Fibroblast of pulmonary artery (primary cell): ENCODE results near the gene RAB41.
"Not testable (repeated sequence)": the region's sequence is repeated elsewhere in the genome, so short reads cannot be mapped to it uniquely, and the experiment has no call there.

Source experiments
- DNase-seq: peaks from one replicate; pipeline ENCODE4 v3.0.0-alpha.2; 2010; ENCODE audit warnings: low read depth
- H3K4me3 ChIP-seq: replicated peaks from 2 replicates; pipeline ENCODE4 v1.5.1; 2011; ENCODE audit warnings: low read depth, mild to moderate bottlenecking, control low read depth, low read length, moderate library complexity
- TF ChIP-seq, protein P1 (sequence below): IDR thresholded peaks from 2 replicates; pipeline ENCODE4 v1.5.1; 2011; ENCODE audit warnings: mild to moderate bottlenecking, control low read depth, low read length, inconsistent platforms; ENCODE audit errors: missing control alignments

RAB41 gene

DNA sequence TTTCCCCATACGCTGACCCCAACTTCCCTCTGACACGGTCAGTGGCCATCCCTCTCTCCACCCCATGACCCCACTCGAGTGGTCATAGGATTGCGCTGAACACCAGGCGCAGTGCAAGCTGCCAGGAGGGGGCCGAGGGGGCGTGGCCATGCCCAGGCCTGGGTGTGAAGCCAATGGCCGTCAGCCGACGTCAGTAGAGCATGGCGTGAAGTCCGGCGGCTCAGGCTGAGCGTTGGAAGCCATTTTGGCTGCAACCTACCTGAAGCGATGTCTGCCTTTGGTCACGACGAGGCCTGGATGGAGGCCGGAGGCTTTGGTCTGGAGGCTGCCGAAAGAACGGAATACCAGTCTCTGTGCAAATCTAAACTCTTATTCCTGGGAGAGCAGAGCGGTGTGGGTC, at the start of gene RAB41:
TSS of gene RAB41 (plus strand) at position 222 of the 400 bp plus-strand sequence. CDS start at position 268, 46 bp downstream.
- no peak within 1 kb of the TSS for H3K4me3 ChIP-seq
- DNase-seq: no peak
- TF ChIP-seq, protein P1, sequence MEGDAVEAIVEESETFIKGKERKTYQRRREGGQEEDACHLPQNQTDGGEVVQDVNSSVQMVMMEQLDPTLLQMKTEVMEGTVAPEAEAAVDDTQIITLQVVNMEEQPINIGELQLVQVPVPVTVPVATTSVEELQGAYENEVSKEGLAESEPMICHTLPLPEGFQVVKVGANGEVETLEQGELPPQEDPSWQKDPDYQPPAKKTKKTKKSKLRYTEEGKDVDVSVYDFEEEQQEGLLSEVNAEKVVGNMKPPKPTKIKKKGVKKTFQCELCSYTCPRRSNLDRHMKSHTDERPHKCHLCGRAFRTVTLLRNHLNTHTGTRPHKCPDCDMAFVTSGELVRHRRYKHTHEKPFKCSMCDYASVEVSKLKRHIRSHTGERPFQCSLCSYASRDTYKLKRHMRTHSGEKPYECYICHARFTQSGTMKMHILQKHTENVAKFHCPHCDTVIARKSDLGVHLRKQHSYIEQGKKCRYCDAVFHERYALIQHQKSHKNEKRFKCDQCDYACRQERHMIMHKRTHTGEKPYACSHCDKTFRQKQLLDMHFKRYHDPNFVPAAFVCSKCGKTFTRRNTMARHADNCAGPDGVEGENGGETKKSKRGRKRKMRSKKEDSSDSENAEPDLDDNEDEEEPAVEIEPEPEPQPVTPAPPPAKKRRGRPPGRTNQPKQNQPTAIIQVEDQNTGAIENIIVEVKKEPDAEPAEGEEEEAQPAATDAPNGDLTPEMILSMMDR: no peak

DNA sequence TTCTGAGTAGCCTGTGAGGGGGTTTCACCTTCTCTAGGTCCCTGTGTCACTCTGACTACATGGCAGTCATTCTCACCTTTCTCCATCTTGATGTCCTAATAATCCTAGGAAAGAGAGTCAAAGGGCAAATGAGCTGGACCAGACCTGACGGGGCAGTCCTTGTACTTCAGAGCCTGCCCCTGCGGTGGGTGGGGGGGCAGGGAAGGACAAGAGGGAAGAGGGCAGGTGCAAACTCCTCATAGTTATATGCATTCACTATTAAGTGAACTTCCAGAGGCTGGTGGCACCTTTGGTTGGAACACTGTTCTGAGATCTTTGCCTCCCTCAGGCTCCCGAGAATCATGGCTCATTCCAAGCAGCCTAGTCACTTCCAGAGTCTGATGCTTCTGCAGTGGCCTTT, 47.6 kb upstream of the RAB41 start, which contains the start of gene AWAT1:
TSS of gene AWAT1 (plus strand) at position 301 of the 400 bp plus-strand sequence. CDS start at position 342, 41 bp downstream.
- H3K4me3 ChIP-seq: no peak within 1 kb of the TSS
- no peak for DNase-seq
- TF ChIP-seq, protein P1: no peak

DNA sequence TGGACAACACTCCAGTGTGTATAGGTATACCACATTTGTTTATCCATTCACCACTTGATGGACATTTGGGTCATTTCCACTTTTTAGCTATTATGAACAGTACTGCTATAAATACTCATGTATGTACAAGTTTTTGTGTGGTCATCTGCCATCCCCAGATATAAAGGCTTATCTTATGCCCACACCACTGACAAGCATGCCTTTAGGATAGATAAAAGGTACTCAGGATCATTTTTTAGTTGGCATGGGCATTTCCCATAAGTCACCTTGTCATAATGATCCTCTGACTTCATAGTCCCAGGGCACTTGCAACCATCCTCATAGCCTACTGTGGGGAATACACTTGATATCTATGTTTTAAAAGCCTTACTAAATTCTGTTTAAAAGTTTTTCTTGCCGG, 41.2 kb upstream of the RAB41 start:
- TF ChIP-seq, protein P1: no peak
- no peak overlapping the region for H3K4me3 ChIP-seq
- DNase-seq: no peak

DNA sequence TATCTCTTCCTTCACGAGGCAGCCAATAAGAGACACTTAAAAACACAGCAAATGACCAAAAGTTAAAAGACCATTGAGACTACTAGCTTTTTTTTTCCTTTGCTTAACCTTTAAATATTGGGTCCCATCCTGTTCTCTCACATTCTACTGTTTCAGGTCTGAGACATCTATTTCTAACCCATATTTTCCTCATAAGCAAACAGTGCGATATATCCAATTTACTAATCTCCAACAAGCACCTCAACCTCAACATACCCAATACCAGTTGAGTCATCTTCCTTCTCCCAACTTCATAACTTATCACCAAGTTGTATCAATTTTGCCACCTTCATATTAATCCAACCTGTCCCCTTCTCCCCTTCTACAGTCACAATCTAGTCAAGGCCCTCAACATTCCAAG, 40.5 kb upstream of the RAB41 start:
- TF ChIP-seq, protein P1: no peak
- no peak for DNase-seq
- no peak overlapping the region for H3K4me3 ChIP-seq

DNA sequence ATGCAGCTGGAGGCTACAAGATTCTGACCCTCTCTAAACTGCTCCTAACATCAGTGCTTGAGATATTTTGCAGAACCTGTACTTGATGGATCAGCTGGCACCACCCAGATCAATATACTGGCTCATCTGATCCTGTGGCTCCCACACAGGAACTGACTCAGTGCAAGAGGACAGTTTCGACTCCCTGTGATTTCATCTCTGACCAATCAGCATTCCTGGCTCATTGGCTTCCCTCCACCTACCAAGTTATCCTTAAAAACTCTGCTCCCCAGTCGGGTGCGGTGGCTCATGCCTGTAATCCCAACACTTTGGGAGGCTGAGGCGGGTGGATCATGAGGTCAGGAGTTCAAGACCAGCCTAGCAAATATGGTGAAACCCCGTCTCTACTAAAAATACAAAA, 38.4 kb upstream of the RAB41 start:
- not testable (repeated sequence) for H3K4me3 ChIP-seq, DNase-seq

DNA sequence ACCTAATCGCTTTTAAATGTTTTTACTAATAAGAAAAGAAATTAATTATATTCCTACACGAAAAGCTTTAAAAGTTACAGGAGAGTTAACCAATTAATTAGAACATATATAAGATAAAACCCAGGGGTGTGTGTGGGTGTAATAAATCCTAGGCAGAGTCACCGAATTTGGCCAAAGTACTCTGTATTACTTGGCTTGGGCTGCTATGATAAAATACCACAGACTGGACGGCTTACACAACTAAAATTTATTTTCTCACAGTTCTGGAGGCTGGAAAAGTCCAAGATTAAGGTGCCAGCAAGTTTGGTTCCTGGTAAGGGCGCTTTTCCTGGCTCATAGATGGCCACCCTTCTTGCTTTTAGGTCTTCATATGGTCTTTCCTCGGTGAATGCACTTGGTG, 37.1 kb upstream of the RAB41 start:
- TF ChIP-seq, protein P1: no peak
- H3K4me3 ChIP-seq: no peak overlapping the region
- DNase-seq: no peak

DNA sequence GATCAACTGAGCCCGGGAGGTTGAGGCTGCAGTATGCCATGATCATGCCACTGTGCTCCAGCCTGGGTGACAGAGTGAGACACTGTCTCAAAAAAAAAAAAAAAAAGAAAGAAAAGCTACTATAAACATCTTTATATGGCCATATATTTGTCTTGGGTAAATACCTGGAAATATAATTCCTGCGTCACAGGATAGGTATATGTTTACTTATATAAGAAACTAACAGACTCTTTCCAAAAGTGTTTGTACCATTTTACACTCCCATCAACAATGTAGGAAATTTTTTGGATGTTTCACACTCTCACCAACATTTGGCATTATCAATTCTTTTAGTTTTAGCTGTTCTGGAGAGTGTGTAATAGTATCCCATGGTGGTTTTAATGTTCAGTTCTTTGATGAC, 34.7 kb upstream of the RAB41 start:
- TF ChIP-seq, protein P1: no peak
- no peak overlapping the region for H3K4me3 ChIP-seq
- DNase-seq: no peak
